Breast epithelium (tissue), 4 donors: ENCODE data around the gene TSNAX. TPM values are rescaled to one million over a fixed set of nuclear protein-coding genes. Genes with fewer than 3 reads are reported as not detected.

Experiments
- DNase-seq, 2 donors: peaks; one replicate each; pipeline ENCODE4 v3.0.0-alpha.2; 2019; ENCODE audit warnings: low spot score in 2 of 2
- H3K27ac ChIP-seq, 2 donors: fragments of 200-600 bp; sonication (generic) in 1 of 2; one replicate each; pipeline ENCODE4 v1.5.1; 2016 to 2019; ENCODE audit warnings: mild to moderate bottlenecking in 1 of 2
- H3K27me3 ChIP-seq, 2 donors: fragments of 200-600 bp; sonication (generic) in 1 of 2; one replicate each; pipeline versions ENCODE4 v1.5.1 to v1.6.0; 2017 to 2019; ENCODE audit warnings: control low read depth in 1 of 2, mild to moderate bottlenecking in 1 of 2
- H3K36me3 ChIP-seq: fragments of 200-600 bp; one replicate; pipeline ENCODE4 v1.5.1; 2019
- H3K4me1 ChIP-seq, 2 donors: fragments of 200-600 bp; sonication (generic); one replicate each; pipeline ENCODE4 v1.5.1; 2016 to 2019; ENCODE audit warnings: control low read depth in 1 of 2
- H3K4me3 ChIP-seq, 3 donors: fragments of 200-600 bp; sonication (generic); 1 replicate in 2 of 3; 2 replicates in 1 of 3; pipeline ENCODE4 v1.5.1; 2016 to 2019; ENCODE audit warnings: mild to moderate bottlenecking in 3 of 3, moderate library complexity in 2 of 3
- H3K9me3 ChIP-seq, 2 donors: fragments of 200-600 bp; sonication (generic) in 1 of 2; one replicate each; pipeline ENCODE4 v1.5.1; 2016 to 2019; ENCODE audit warnings: control low read depth in 1 of 2
- CTCF ChIP-seq, 3 donors: fragments of 450-650 bp; IDR thresholded peaks; one replicate each; pipeline ENCODE4 v1.5.1; 2016 to 2017; ENCODE audit warnings: antibody characterized with exemption in 3 of 3, mild to moderate bottlenecking in 3 of 3, moderate library complexity in 3 of 3
- POLR2A ChIP-seq: fragments of 450-650 bp; IDR thresholded peaks from one replicate; pipeline ENCODE4 v1.6.1; 2016; ENCODE audit warnings: antibody characterized with exemption, mild to moderate bottlenecking, moderate library complexity
- POLR2AphosphoS5 ChIP-seq, 3 donors: sonication (generic); formaldehyde crosslinking; IDR thresholded peaks; one replicate each; pipeline ENCODE4 v1.6.1; 2017; ENCODE audit warnings: antibody characterized with exemption in 3 of 3
- intact Hi-C: fragments of 100-400 bp; cut with DNase I; formaldehyde crosslinking; loops from one replicate; pipeline ENCODE4 v1.15.1; 2023; ENCODE audit warnings: low total_unique reads
- total RNA-seq, 3 donors: library from RNA; depleted of rRNA; stranded (reverse); fragments of >200 nt; gene quantifications; one replicate each; pipeline ENCODE4 v1.1.0, GENCODE V29; 2016

TSNAX gene
- total RNA-seq, 3 donors from 2014 or later: 26.9 to 35.6 (median 28.2) TPM

- Histone ChIP-seq H3K4me1 (no peaks in the 10 kb centered on the region), H3K27ac (no peak overlapping the region), H3K36me3 (no peaks in the 10 kb centered on the region), H3K9me3 (no peaks in the 10 kb centered on the region), H3K27me3 (no peaks in the 10 kb centered on the region), H3K4me3 (no peak overlapping the region)
- TF ChIP-seq CTCF (IDR thresholded peaks at IDR 0.05) (no peak), POLR2AphosphoS5 (IDR thresholded peaks at IDR 0.05) (no peak), POLR2A (no peak)
- no peak for DNase-seq
- intact Hi-C loops: no loop called here
These were observed 77.0 kb downstream of the TSNAX start for GRCh38 chr1:231605149-231606100.

- no peak overlapping the region for H3K4me3 ChIP-seq
- no peaks in the 10 kb centered on the region for H3K27me3 ChIP-seq
- no peaks in the 10 kb centered on the region for H3K9me3 ChIP-seq
- H3K27ac ChIP-seq: no peak overlapping the region
- intact Hi-C loops: no loop called here
- H3K36me3 ChIP-seq: no peaks in the 10 kb centered on the region
- no peak for DNase-seq
- H3K4me1 ChIP-seq: no peaks in the 10 kb centered on the region
- no peak for TF ChIP-seq POLR2AphosphoS5 (IDR thresholded peaks at IDR 0.05)
- no peak for TF ChIP-seq POLR2A
- no peak for TF ChIP-seq CTCF (IDR thresholded peaks at IDR 0.05)
These were observed 78.2 kb downstream of the TSNAX start for GRCh38 chr1:231606712-231607111.

- intact Hi-C loops: no loop called here
- H3K27me3 ChIP-seq: no peaks in the 10 kb centered on the region
- no peak for DNase-seq
- no peak overlapping the region for H3K4me3 ChIP-seq
- no peaks in the 10 kb centered on the region for H3K4me1 ChIP-seq
- no peak overlapping the region for H3K27ac ChIP-seq
- no peaks in the 10 kb centered on the region for H3K36me3 ChIP-seq
- TF ChIP-seq CTCF (IDR thresholded peaks at IDR 0.05) (no peak), POLR2AphosphoS5 (IDR thresholded peaks at IDR 0.05) (no peak), POLR2A (no peak)
- no peaks in the 10 kb centered on the region for H3K9me3 ChIP-seq
These were observed 81.9 kb downstream of the TSNAX start for GRCh38 chr1:231610388-231610787.

GRCh38 chr1:231611111-231611510, 82.6 kb downstream of the TSNAX start:
- Histone ChIP-seq H3K36me3 (no peaks in the 10 kb centered on the region), H3K4me1 (no peaks in the 10 kb centered on the region), H3K4me3 (no peak overlapping the region), H3K9me3 (no peaks in the 10 kb centered on the region), H3K27ac (no peak overlapping the region), H3K27me3 (no peaks in the 10 kb centered on the region)
- no peak for TF ChIP-seq POLR2AphosphoS5 (IDR thresholded peaks at IDR 0.05)
- TF ChIP-seq POLR2A: no peak
- TF ChIP-seq CTCF (IDR thresholded peaks at IDR 0.05): no peak
- intact Hi-C loops: no loop called here
- no peak for DNase-seq

GRCh38 chr1:231611851-231612250, 83.4 kb downstream of the TSNAX start:
- intact Hi-C loops: no loop called here
- Histone ChIP-seq H3K27me3 (no peaks in the 10 kb centered on the region), H3K27ac (no peak overlapping the region), H3K9me3 (no peaks in the 10 kb centered on the region), H3K4me3 (no peak overlapping the region), H3K4me1 (no peaks in the 10 kb centered on the region), H3K36me3 (no peaks in the 10 kb centered on the region)
- TF ChIP-seq POLR2A (no peak), CTCF (IDR thresholded peaks at IDR 0.05) (no peak), POLR2AphosphoS5 (IDR thresholded peaks at IDR 0.05) (no peak)
- DNase-seq: no peak
